Heart left ventricle (tissue), 13 donors: ENCODE measurements around the gene DHX29.
A peak's percentile ranks its signal among the peaks of the same experiment; 100 is the strongest.

Experiments used
- POLR2A ChIP-seq, 2 donors: fragments of 450-650 bp; IDR thresholded peaks; one replicate each; pipeline ENCODE4 v1.6.1; 2017; ENCODE audit warnings: antibody characterized with exemption in 2 of 2, mild to moderate bottlenecking in 2 of 2, moderate library complexity in 2 of 2
- TF ChIP-seq, protein P1 (sequence below), 12 donors: fragments of 200-600 bp; sonication (generic) in 4 of 12; IDR thresholded peaks; one replicate each; pipeline versions ENCODE4 v1.5.0 to v1.8.0; 2018 to 2022; ENCODE audit warnings: antibody characterized with exemption in 12 of 12, mild to moderate bottlenecking in 5 of 12
- donor health status: ischemic (EF 13 %, LVEDD 7.1; RV severe dilation, severe dysfunction).
- donor health status: DM: no; HTN: yes; CAD: no.
- donor health status: DM: no; HTN: no; CAD: no.
- donor health status: ischemic (EF 25% LVEDD 6.9; RV normal size, moderate dysfunction).
- donor health status: ischemic (EF 25% LVEDD 5.7; RV mildly dilated, moderate dysfunction).
- donor health status: ischemic (EF 35%, LVEDD 5.7; RV mildly dilated, moderate dysfunction).
- donor health status: nonischemic (EF 11% LVEDD 7.7; RV severe dilation, severe dysfunction).
- donor health status: DM: yes; HTN: yes; CAD: no.
- donor health status: PGD.
- donor health status: ischemic (EF 29% LVEDD 5.4; RV normal size, mild dysfunction).
- donor health status: nonischemic (EF 23%, LVEDD 6.1; RV moderate dilation, normal function).

DNA sequence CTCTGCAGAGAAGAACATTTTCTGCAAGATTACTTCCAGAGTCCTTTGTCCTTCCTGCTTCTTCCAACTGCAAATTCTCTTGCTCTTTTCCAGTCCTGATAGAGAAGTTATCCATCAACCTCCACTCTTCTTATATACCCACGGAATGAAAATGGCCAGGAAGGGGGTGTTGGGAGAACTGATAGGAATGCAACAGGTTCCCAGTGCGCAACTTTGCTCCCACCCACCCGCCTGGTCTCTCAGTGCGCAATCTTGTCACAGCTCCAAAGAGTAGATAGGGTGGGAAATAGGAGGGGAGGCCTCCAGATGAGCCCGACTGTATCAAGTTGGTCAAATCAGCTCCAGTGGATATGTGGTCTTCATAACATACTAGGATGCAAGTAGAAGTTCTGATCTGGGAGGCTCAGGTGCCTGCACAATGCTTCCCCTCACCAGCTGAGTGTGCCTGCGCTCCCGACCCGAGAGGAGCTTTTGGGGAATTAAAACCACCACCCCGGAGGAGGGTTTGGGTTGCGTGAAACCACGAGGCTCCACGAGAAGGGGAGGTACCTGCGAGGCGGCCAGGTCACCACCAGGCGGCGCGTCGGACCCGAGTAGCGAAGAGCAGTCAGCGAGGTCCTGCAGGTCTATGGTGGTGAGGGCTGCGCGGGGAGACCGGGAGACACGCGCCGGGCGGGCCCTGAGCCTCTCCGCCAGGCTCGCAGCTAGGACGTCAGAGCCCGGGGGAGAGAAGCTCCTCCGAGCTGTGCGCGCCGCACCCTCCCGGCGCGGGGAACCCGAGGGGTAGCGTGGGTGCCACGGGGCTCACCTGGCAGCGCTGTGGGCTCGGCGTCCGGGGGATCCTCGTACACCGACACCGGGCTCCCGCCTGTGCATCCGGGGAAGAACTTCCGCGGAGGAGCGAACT is 81.2 kb downstream of the DHX29 start:
- TF ChIP-seq, protein P1, sequence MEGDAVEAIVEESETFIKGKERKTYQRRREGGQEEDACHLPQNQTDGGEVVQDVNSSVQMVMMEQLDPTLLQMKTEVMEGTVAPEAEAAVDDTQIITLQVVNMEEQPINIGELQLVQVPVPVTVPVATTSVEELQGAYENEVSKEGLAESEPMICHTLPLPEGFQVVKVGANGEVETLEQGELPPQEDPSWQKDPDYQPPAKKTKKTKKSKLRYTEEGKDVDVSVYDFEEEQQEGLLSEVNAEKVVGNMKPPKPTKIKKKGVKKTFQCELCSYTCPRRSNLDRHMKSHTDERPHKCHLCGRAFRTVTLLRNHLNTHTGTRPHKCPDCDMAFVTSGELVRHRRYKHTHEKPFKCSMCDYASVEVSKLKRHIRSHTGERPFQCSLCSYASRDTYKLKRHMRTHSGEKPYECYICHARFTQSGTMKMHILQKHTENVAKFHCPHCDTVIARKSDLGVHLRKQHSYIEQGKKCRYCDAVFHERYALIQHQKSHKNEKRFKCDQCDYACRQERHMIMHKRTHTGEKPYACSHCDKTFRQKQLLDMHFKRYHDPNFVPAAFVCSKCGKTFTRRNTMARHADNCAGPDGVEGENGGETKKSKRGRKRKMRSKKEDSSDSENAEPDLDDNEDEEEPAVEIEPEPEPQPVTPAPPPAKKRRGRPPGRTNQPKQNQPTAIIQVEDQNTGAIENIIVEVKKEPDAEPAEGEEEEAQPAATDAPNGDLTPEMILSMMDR (IDR thresholded peaks at IDR 0.05) = peak in 8 of 12 donors; percentile 6 to 36 (median 21)
- TF ChIP-seq POLR2A (IDR thresholded peaks at IDR 0.05) = no peak
